ENCODE results near the gene TEX54.

TEX54 gene

DNA sequence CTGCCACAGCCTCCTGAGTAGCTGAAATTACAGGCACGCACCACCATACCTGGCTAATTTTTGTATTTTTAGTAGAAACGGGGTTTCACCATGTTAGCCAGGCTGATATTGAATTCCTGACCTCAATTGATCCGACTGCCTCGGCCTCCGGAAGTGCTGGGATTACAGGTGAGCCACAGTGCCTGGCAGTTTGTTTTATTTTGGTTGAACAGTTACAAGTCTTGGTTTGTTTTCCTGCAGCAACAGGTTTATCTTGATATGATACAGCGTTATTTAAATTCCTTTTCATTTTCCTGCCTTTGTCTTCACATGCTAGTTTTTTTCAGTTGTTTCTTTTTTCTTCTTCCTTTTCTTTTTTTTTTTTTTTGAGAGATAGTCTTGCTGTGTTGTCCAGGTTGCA lies 44.1 kb upstream of the TEX54 start:
- H3K27me3 ChIP-seq (replicated peaks; ENCODE audit: insufficient read depth, low read length), result no peaks in the 10 kb centered on the region
- H3K36me3 ChIP-seq (replicated peaks; ENCODE audit: insufficient read depth, low read length), result peaks cover under 1% of the 10 kb centered on the region; the same call in 1 of the 2 replicates
- no peaks in the 10 kb centered on the region for H4K20me1 ChIP-seq (ENCODE audit: insufficient read depth, low read length)
- no peak overlapping the region for H3K4me3 ChIP-seq (ENCODE audit: low read length)
- TF ChIP-seq, protein P1, sequence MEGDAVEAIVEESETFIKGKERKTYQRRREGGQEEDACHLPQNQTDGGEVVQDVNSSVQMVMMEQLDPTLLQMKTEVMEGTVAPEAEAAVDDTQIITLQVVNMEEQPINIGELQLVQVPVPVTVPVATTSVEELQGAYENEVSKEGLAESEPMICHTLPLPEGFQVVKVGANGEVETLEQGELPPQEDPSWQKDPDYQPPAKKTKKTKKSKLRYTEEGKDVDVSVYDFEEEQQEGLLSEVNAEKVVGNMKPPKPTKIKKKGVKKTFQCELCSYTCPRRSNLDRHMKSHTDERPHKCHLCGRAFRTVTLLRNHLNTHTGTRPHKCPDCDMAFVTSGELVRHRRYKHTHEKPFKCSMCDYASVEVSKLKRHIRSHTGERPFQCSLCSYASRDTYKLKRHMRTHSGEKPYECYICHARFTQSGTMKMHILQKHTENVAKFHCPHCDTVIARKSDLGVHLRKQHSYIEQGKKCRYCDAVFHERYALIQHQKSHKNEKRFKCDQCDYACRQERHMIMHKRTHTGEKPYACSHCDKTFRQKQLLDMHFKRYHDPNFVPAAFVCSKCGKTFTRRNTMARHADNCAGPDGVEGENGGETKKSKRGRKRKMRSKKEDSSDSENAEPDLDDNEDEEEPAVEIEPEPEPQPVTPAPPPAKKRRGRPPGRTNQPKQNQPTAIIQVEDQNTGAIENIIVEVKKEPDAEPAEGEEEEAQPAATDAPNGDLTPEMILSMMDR (IDR thresholded peaks at IDR 0.05; ENCODE audit: low read length), result no peak
- TF ChIP-seq EZH2phosphoT487 (IDR thresholded peaks at IDR 0.05; ENCODE audit: low read length) (no peak), EZH2 (optimal IDR thresholded peaks at IDR 0.05; ENCODE audit: low read depth, low read length) (no peak)
- no peaks in the 10 kb centered on the region for H3K9me3 ChIP-seq (replicated peaks; ENCODE audit: insufficient read depth, low read length)
- DNase-seq, result no peak
- no peak overlapping the region for H3K4me2 ChIP-seq (ENCODE audit: low read depth, low read length)
- H3K27ac ChIP-seq (ENCODE audit: low read length), result no peak overlapping the region
- no peaks in the 10 kb centered on the region for H3K9me2 ChIP-seq (replicated peaks; ENCODE audit: insufficient read depth, low read length)
- no peak overlapping the region for H2AFZ ChIP-seq (ENCODE audit: low read length)
- peaks cover 5% of the 10 kb centered on the region; the same call in 1 of the 2 replicates for H3K4me1 ChIP-seq (ENCODE audit: low read length)
- H3K79me2 ChIP-seq (ENCODE audit: low read length), result peaks cover 24% of the 10 kb centered on the region
- H3F3A ChIP-seq (ENCODE audit: insufficient read depth, low read length), result peaks cover 18% of the 10 kb centered on the region
- H3K9ac ChIP-seq (ENCODE audit: low read length), result no peak overlapping the region

DNA sequence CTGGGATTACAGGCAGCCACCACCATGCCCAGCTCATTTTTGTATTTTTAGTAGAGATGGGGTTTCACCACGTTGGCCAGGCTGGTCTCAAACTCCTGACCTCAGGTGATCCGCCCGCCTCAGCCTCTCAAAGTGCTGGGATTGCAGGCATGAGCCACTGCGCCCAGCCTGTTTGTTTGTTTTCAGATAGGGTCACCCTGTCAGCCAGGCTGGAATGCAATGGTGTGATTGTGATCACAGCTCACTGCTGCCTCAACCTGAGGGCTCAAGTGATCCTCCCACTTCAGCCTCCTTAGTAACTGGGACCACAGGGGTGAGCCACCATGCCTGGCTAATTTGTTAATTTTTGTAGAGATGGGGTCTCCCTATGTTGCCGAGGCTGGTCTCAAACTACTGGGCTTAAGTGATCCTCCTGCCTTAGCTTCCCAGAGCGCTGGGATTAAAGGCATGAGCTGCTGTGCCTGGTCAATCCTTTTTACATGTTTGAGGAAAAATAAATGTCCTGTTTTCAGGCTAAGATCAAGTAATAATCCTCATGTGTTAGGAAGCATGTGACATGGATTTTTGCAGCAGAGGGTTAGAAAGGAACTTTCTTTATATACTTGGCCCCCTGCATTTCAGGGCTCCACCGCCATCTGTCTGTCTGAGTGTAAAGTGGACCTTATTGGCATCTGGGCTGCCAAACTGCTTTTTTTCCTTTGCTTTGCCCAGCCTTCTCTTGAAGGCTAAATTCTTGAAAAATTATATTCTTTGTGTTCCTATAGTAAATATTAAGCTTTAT lies 43.2 kb upstream of the TEX54 start:
- H3K9me2 ChIP-seq (replicated peaks; ENCODE audit: insufficient read depth, low read length), result no peaks in the 10 kb centered on the region
- H3K9ac ChIP-seq (ENCODE audit: low read length), result no peak overlapping the region
- no peaks in the 10 kb centered on the region for H3K9me3 ChIP-seq (replicated peaks; ENCODE audit: insufficient read depth, low read length)
- TF ChIP-seq EZH2phosphoT487 (IDR thresholded peaks at IDR 0.05; ENCODE audit: low read length) (no peak), EZH2 (optimal IDR thresholded peaks at IDR 0.05; ENCODE audit: low read depth, low read length) (no peak)
- TF ChIP-seq, protein P1 (IDR thresholded peaks at IDR 0.05; ENCODE audit: low read length), result no peak
- no peaks in the 10 kb centered on the region for H3K27me3 ChIP-seq (replicated peaks; ENCODE audit: insufficient read depth, low read length)
- peaks cover 16% of the 10 kb centered on the region for H3K79me2 ChIP-seq (ENCODE audit: low read length)
- no peaks in the 10 kb centered on the region for H3K36me3 ChIP-seq (replicated peaks; ENCODE audit: insufficient read depth, low read length)
- H3K4me3 ChIP-seq (ENCODE audit: low read length), result no peak overlapping the region
- H3K27ac ChIP-seq (ENCODE audit: low read length), result no peak overlapping the region
- peaks cover 12% of the 10 kb centered on the region for H3F3A ChIP-seq (ENCODE audit: insufficient read depth, low read length)
- H2AFZ ChIP-seq (ENCODE audit: low read length), result no peak overlapping the region
- peaks cover 5% of the 10 kb centered on the region; the same call in 1 of the 2 replicates for H3K4me1 ChIP-seq (ENCODE audit: low read length)
- no peak overlapping the region for H3K4me2 ChIP-seq (ENCODE audit: low read depth, low read length)
- DNase-seq, result no peak
- H4K20me1 ChIP-seq (ENCODE audit: insufficient read depth, low read length), result no peaks in the 10 kb centered on the region

DNA sequence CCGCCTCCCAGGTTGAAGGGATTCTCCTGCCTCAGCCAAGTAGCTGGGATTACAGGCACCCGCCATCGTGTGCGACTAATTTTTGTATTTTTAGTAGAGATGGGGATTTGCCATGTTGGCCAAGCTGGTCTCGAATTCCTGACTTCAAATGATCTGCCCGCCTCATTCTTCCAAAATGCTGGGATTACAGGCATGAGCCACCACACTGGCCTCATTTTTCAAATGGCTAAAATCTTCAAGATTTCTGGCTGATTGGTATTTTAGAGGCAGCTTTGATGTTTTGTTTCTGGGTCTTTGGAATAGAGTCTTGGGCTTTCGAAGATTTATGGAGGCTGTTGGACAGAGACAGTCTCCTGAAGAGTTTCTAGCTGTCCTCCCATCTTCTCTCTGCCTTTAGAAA lies 42.2 kb upstream of the TEX54 start:
- Histone ChIP-seq H3K9ac (ENCODE audit: low read length) (no peak overlapping the region), H3F3A (ENCODE audit: insufficient read depth, low read length) (0 out of 2 replicates have a peak, but pooled peaks cover 3% of the 10 kb centered on the region), H3K79me2 (ENCODE audit: low read length) (peaks cover 10% of the 10 kb centered on the region; the same call in 1 of the 2 replicates), H3K4me1 (ENCODE audit: low read length) (peaks cover 2% of the 10 kb centered on the region; the same call in 1 of the 2 replicates), H2AFZ (ENCODE audit: low read length) (no peak overlapping the region), H3K27ac (ENCODE audit: low read length) (no peak overlapping the region), H3K4me2 (ENCODE audit: low read depth, low read length) (no peak overlapping the region), H4K20me1 (ENCODE audit: insufficient read depth, low read length) (no peaks in the 10 kb centered on the region), H3K9me3 (replicated peaks; ENCODE audit: insufficient read depth, low read length) (no peaks in the 10 kb centered on the region), H3K4me3 (ENCODE audit: low read length) (no peak overlapping the region), H3K27me3 (replicated peaks; ENCODE audit: insufficient read depth, low read length) (no peaks in the 10 kb centered on the region), H3K36me3 (replicated peaks; ENCODE audit: insufficient read depth, low read length) (no peaks in the 10 kb centered on the region), H3K9me2 (replicated peaks; ENCODE audit: insufficient read depth, low read length) (no peaks in the 10 kb centered on the region)
- TF ChIP-seq EZH2 (optimal IDR thresholded peaks at IDR 0.05; ENCODE audit: low read depth, low read length) (no peak), EZH2phosphoT487 (IDR thresholded peaks at IDR 0.05; ENCODE audit: low read length) (no peak)
- TF ChIP-seq, protein P1 (IDR thresholded peaks at IDR 0.05; ENCODE audit: low read length), result no peak
- DNase-seq, result no peak
